Stimulated activated CD8-positive, alpha-beta memory T cell treated with anti-CD3 and anti-CD28 coated beads, Interleukin-15, amount 100 ng/mL, for 24 hours (primary cell): ENCODE results near the gene DEXI.
"Not testable (repeated sequence)": the region's sequence is repeated elsewhere in the genome, so short reads cannot be mapped to it uniquely, and the experiment has no call there.

Source experiments
- DNase-seq: peaks from one replicate; pipeline ENCODE4 v3.0.0-alpha.2; 2020; ENCODE audit warnings: low read depth

DEXI gene

GRCh38 chr16:10968498-10968897, 26.2 kb upstream of the DEXI start:
- DNase-seq: no peak

DNA sequence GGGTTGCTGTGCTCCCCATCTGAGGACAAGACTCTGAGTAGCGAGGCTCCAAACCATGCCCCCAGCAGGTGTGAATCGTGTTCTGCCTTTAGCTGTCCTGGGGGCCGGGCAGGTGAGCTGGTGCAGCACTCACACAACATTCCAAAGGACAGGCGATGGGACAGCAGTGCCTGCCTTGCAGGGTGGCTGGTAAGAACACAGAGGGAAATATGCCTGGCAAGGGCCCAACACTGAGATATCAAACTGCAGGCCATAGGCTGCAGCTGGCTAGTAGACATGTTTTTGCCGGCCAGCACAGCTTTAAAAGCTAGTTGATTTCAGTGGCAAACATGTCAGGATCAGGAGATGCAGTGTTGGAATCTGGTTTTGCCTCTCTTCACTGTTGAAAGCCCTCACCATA, 25.7 kb upstream of the DEXI start:
- no peak for DNase-seq

DNA sequence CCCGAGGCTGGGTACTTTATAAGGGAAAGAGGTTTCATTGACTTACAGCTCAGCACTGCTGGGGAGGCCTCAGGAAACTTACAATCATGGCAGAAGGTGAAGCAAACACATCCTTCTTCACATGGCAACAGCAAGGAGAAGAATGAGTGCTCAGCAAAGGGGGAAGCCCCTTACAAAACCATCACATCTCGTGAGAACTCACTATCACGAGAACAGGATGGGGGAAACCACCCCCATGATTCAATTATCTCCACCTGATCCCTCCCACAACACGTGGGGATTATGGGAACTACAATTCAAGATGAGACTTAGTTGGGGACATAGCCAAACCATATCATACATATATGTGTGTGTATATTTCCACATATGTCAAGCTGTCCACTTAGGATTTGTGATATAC, 24.3 kb upstream of the DEXI start:
- DNase-seq: not testable (repeated sequence)

GRCh38 chr16:10966129-10966528, 23.9 kb upstream of the DEXI start:
- DNase-seq: no peak

DNA sequence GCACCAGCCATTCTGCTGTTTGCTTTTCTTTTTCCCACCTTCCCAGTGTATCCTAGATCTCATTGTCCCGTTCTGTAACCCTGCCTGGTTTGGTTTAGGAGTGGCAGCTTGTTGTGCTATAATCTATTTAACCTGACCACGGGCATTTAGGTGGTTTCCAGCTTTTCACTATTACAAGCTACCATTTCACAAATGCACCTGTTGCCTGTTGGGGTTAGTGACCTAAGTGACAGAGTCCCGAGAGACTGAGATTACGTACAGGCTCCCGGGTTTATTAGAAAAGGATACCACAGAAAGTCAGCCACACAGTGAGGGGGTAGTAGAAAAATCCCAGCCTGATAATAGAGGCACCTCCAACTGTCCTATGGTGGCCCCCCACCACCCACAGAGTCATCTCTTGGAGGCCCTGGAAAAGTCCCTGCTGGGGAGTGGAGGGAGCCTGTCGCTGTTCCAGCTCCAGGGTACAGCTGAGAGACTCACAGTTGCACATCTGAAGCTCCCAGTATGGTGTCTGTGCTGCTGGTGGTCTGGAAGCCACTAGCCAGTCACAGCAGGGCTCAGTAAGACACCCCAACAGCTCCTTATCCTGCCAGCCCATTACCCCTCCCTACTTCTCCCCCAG, 23.3 kb upstream of the DEXI start:
- DNase-seq: no peak

DNA sequence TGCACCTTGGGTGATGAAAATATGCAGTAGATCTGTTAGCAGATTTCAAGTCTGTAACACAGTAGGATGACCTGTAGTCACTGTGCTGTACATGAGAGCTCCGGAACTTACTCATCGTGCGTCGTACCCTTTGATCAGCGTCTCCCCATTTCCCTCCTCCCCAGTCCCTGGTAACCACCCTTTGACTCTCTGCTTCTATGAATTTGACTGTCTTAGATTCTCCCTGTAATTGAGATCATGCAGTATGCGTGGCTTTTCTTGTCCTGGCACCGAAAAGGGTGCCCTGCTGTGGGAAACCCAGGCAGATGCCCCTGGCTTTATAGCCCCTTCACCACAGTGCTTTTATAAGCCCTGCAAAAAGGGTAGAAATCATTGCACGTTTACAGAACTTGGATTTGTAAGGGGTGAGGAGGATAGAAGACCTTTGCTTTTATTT, 22.6 kb upstream of the DEXI start:
- DNase-seq: no peak

- peak; percentile 72 for DNase-seq
Observed at GRCh38 chr16:10964039-10964890, 22.0 kb upstream of the DEXI start.

DNA sequence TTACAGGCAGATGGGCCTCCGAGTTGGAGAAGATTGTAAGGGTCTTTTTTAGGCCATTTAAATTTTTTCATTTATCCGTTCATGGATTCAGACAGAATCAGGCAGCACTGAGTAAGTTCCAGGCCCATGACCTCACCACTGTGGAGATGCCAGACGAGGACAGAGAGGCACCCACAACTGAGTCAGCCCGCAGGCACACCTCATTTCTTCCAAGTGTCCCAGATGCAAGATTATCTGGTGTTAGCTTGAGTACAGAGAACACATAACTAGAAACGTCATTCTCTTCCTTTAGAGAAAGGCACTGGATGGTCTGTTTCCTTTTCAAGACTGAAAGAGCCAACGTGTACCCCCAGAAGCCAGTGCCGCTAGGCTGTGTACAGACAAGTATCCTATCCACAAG, 19.0 kb upstream of the DEXI start:
- DNase-seq: no peak

DNA sequence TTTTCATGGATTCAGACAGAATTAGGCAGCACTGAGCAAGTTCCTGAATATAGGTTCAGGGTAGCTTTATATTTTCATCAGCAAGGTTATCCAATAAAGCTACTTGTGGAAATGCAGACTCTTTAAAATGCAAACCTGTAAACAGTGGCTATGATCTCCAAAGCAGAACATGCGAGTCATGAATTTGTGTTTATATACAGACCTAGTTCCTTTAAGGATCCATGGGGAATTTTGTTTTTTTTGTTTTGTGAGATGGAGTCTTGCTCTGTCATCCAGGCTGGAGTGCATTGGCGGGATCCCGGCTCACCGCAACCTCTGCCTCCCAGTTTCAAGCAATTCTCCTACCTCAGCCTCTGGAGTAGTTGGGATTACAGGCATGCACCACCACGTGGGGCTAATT, 16.9 kb upstream of the DEXI start:
- DNase-seq: no peak

DNA sequence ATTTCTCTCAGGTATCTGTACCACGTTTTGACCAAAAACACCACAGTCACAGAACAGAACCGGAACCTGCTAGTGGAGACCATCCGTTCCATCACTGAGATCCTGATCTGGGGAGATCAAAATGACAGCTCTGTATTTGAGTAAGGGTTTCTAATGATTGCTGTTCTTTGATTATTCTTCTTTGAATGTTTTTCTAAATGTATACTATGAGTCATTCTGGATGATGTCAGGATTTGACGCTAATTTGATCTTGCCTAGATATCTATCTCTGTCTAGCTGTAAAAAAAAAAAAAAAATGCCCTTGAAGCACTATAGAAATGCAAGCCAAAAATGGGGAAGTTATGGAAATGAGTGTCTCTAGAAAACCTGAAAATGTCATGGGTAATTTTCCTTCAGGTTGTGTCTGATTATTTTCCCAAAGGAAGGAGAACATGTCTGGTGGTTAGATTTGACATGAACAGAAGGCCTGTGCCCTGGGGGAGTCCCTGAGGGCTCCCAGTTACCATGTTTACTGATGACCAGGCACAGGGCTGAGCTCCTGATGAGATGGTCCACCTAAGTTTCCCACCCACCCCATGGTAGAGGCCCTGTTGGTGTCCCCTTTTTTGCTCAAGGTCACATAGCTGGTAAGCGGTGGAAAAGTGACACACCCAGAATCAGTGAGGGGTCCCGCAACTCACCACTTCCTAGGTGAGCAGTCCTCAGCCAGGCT, 15.7 kb upstream of the DEXI start:
- no peak for DNase-seq

DNA sequence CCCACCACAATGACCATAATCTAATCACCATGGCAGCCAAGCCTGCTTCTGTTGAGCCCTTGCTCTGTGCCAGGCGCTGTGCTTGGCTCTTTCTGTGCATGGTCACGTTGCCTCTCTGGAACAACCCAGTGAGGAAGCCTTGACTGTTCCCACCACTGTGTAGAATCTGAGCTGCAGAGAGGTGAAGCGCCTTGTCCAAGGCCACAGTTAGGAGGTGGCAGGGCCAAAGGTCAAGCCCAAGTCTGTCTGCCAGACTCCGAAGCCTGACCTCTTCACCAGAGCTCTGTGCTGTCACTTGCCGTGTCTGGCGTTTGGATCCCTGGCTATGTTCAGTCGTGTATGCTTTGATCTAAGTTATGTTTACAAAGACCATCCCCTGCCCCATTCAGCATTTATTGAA, 12.6 kb upstream of the DEXI start:
- no peak for DNase-seq

DNA sequence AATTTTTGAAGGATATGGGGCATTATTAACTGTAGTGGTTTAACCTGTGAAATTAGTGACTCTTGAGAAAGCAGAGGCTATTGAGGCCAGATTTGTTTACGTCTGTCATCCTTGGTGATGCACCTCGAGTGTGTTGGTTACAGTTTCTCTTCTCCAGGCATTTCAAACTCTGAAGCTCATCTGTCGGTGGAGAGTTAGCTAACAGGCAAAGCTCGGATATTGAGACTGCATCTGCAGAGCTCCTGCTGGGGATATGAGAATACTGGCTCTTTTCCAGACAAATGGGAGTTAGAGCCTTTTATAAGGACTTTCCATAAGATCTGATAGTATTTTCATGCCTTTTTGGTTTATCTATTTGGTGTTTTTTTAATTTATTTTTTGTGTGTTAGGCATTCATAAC, 8.8 kb upstream of the DEXI start:
- DNase-seq: no peak

DNA sequence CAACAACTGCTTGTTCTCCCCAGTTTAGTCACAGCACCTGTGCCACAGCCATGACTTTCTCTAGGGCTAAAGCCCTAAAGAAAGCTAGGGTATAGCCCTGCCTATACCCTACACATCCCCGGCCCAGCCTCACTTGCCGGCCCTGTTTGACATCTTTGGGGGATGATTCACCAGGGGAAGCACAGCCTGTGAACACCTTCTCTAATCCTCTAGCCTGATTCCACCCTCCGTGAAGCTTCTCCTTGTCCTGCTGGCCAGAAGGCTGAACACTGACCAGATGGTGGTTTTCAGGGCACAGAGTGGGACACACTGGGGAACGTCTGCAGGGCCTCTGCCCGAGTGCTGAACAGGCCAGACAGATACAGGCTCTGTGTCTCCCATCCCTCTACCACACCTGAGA, 8.1 kb upstream of the DEXI start:
- DNase-seq: no peak

GRCh38 chr16:10949424-10949970, 7.2 kb upstream of the DEXI start:
- DNase-seq: no peak

GRCh38 chr16:10947211-10947787, 5.0 kb upstream of the DEXI start:
- DNase-seq: no peak

DNA sequence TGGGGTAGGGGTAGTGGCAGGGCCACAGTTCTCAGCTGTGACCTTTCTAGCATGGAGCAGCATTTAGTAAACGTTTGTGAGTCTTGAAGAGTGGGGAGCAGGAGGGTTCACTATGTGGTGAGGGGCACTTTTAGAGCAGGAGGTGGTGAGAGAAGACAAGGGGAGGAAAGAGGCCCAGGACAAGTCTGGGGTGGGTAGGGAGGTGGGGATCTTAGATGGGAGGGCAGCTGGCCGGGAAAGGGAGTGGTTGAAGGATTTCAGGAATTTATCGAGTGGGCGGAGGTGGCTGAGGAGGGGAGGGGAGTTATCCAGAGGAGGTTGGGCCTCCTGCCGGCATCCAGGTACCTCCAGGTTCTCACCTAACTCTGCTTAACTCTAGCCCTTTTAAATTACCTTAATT, 4.0 kb upstream of the DEXI start:
- no peak for DNase-seq

GRCh38 chr16:10945065-10945787, 3.0 kb upstream of the DEXI start:
- DNase-seq: no peak

DNA sequence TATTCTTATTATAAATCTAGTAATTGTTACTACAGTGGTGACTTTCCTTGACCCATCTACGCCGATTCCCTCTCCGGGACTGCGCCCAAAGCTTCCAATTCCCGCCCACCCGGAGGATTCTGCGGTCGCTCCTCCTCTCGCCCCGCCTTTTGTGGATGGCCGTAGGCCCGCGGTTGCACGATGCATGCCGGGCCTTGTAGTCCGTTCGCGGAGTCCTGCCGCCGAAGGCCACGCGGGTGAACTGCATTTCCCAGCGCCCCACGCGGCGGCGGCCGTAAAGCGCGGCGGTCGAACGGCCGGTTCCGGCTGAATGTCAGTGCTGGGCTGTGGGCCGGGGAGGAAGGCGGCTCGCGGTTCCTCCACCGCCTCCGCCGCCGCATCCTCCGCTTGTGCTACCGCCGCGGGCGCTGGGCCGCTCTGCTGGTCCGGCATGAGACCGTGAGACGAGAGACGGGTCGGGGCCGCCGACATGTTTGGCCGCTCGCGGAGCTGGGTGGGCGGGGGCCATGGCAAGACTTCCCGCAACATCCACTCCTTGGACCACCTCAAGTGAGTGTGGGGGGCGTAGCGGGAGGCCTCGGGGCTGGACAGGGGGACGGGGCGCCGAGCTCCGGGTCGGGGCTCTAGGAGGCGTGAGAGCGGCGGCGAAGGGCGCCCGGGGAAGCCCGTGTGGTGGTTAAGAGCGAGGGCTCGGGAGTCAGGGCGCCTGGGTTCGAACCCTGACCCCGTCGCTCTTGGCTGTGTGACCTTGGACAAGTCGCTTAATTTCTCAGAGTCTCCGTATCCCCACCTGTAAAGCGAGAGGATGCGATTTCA, 2.2 kb upstream of the DEXI start, which contains the start of gene CLEC16A:
TSS of gene CLEC16A (plus strand) at position 316 of the 816 bp plus-strand sequence. CDS start at position 470, 154 bp downstream.
- peak; percentile 85 for DNase-seq

GRCh38 chr16:10943064-10943353, 741 bp upstream of the DEXI start:
- no peak for DNase-seq

- DNase-seq: not testable (repeated sequence)
Observed at GRCh38 chr16:10941935-10942351, 325 bp downstream of the DEXI start.
